NOMO-1 treated with DMSO at 0.1 percent for 48 hours (cell line): ENCODE results near the gene SPATA33.
A peak's percentile ranks its signal among the peaks of the same experiment; 100 is the strongest.
"Not testable (repeated sequence)": the region's sequence is repeated elsewhere in the genome, so short reads cannot be mapped to it uniquely, and the experiment has no call there.

ENCODE experiments used
- DNase-seq: peaks from one replicate; lab custom pipeline; 2025; ENCODE audit not compliant: unreplicated experiment; lab: John Stamatoyannopoulos, UW

SPATA33 gene

GRCh38 chr16:89691231-89691985 lies 33.8 kb downstream of the SPATA33 start:
- no peak for DNase-seq

GRCh38 chr16:89691986-89692569 lies 34.4 kb downstream of the SPATA33 start:
- DNase-seq: no peak

- no peak for DNase-seq
Measured at GRCh38 chr16:89693289-89693731, 35.7 kb downstream of the SPATA33 start.

GRCh38 chr16:89693931-89694783 lies 36.5 kb downstream of the SPATA33 start:
- no peak for DNase-seq

GRCh38 chr16:89694784-89695085 lies 37.1 kb downstream of the SPATA33 start:
- DNase-seq: not testable (repeated sequence)

GRCh38 chr16:89695086-89695874 lies 37.6 kb downstream of the SPATA33 start:
- DNase-seq: no peak

GRCh38 chr16:89695875-89696669 lies 38.4 kb downstream of the SPATA33 start:
- DNase-seq: no peak

GRCh38 chr16:89696670-89697128 lies 39.1 kb downstream of the SPATA33 start:
- DNase-seq: no peak

- no peak for DNase-seq
Measured at GRCh38 chr16:89697161-89697615, 39.6 kb downstream of the SPATA33 start.

GRCh38 chr16:89697616-89698331 lies 40.1 kb downstream of the SPATA33 start:
- DNase-seq: no peak

GRCh38 chr16:89698717-89699116 lies 41.1 kb downstream of the SPATA33 start:
- not testable (repeated sequence) for DNase-seq

GRCh38 chr16:89699629-89700099 lies 42.0 kb downstream of the SPATA33 start:
- DNase-seq: not testable (repeated sequence)

GRCh38 chr16:89700100-89700648 lies 42.5 kb downstream of the SPATA33 start:
- peak; percentile 95 for DNase-seq

GRCh38 chr16:89700649-89701424 lies 43.2 kb downstream of the SPATA33 start:
- peak; percentile 51 for DNase-seq

GRCh38 chr16:89701425-89702406 lies 44.1 kb downstream of the SPATA33 start, which contains the start of gene SPATA2L:
SPATA2L (minus strand) TSS chr16:89701705; CDS start chr16:89701232, 473 bp downstream.
- DNase-seq: peak; percentile 93

GRCh38 chr16:89704281-89704680 lies 46.6 kb downstream of the SPATA33 start:
- DNase-seq: no peak

GRCh38 chr16:89705006-89705405 lies 47.4 kb downstream of the SPATA33 start:
- DNase-seq: no peak
